HG02885 (cell line): Measurements from ENCODE around the gene CFAP157.

Experiments
- ATAC-seq: cut with Tn5 transposase; IDR thresholded peaks from one replicate; pipeline ENCODE4 v1.9.1; 2021; ENCODE audit warnings: mild to moderate bottlenecking; ENCODE audit not compliant: unreplicated experiment, poor library complexity

Gene CFAP157

GRCh38 chr9:127692071-127692470 is 14.7 kb upstream of the CFAP157 start:
- no peak for ATAC-seq

- ATAC-seq, result no peak
Measured at GRCh38 chr9:127693143-127693542, 13.6 kb upstream of the CFAP157 start.

GRCh38 chr9:127693697-127694096 is 13.1 kb upstream of the CFAP157 start:
- ATAC-seq, result no peak

GRCh38 chr9:127694890-127695720 is 11.7 kb upstream of the CFAP157 start:
- no peak for ATAC-seq

- ATAC-seq, result no peak
Measured at GRCh38 chr9:127697575-127697974, 9.2 kb upstream of the CFAP157 start.

GRCh38 chr9:127698386-127698785 is 8.4 kb upstream of the CFAP157 start:
- no peak for ATAC-seq

GRCh38 chr9:127698985-127699670 is 7.7 kb upstream of the CFAP157 start:
- peak; percentile 95 for ATAC-seq

GRCh38 chr9:127700140-127700539 is 6.6 kb upstream of the CFAP157 start:
- ATAC-seq, result no peak

GRCh38 chr9:127700594-127701255 is 6.1 kb upstream of the CFAP157 start:
- ATAC-seq, result no peak

GRCh38 chr9:127703289-127703946 is 3.4 kb upstream of the CFAP157 start:
- ATAC-seq, result no peak

GRCh38 chr9:127705577-127706379 is 1.0 kb upstream of the CFAP157 start:
- no peak for ATAC-seq

GRCh38 chr9:127707766-127708165 is 978 bp downstream of the CFAP157 start:
- ATAC-seq, result no peak

- no peak for ATAC-seq
Measured at GRCh38 chr9:127708952-127709587, 2.3 kb downstream of the CFAP157 start.

GRCh38 chr9:127710204-127710783 is 3.5 kb downstream of the CFAP157 start:
- no peak for ATAC-seq

GRCh38 chr9:127711226-127711701 is 4.5 kb downstream of the CFAP157 start:
- no peak for ATAC-seq

- no peak for ATAC-seq
Measured at GRCh38 chr9:127711831-127712274, 5.1 kb downstream of the CFAP157 start.

GRCh38 chr9:127712371-127712770 is 5.6 kb downstream of the CFAP157 start:
- ATAC-seq, result no peak

- ATAC-seq, result no peak
Measured at GRCh38 chr9:127712867-127713266, 6.1 kb downstream of the CFAP157 start.
